Neural progenitor cell (in vitro differentiated cells): ENCODE data around the gene AIFM2.

Source experiments
- CTCF ChIP-seq: fragments of 200-600 bp; sonication (generic); IDR thresholded peaks from 2 replicates; pipeline ENCODE4 v1.5.1; 2017; ENCODE audit warnings: antibody characterized with exemption, mild to moderate bottlenecking
- EZH2phosphoT487 ChIP-seq: fragments of 200-600 bp; sonication (generic); IDR thresholded peaks from 2 replicates; pipeline ENCODE4 v1.6.1; 2017; ENCODE audit warnings: antibody characterized with exemption

GRCh38 chr10:70137927-70138883 lies 5.6 kb upstream of the AIFM2 start:
- TF ChIP-seq CTCF (no peak), EZH2phosphoT487 (no peak)
